Right renal pelvis (tissue), 4 donors: Measurements from ENCODE around the gene SHPK. TPM values are rescaled to one million over a fixed set of nuclear protein-coding genes. Genes with fewer than 3 reads are reported as not detected.

Source experiments
- DNase-seq, 4 donors: peaks; one replicate each; pipeline ENCODE4 v3.0.0-alpha.2; 2013; ENCODE audit warnings: low read depth in 4 of 4, low spot score in 3 of 4, missing footprints in 1 of 4
- polyA plus RNA-seq, 4 donors: library from polyadenylated mRNA; unstranded; fragments of 120-200 nt; gene quantifications; one replicate each; pipeline ENCODE4 v1.2.1, GENCODE V29; 2013; ENCODE audit not compliant: insufficient read length in 4 of 4

The SHPK gene
- polyA plus RNA-seq, 4 donors = 13.2 to 19.0 (median 15.2) TPM

GRCh38 chr17:3630781-3631180 lies 5.3 kb downstream of the SHPK start:
- DNase-seq = no peak

GRCh38 chr17:3627769-3628167 lies 8.3 kb downstream of the SHPK start:
- no peak for DNase-seq

- DNase-seq = no peak
Measured at GRCh38 chr17:3626831-3627768, 8.9 kb downstream of the SHPK start.

- no peak for DNase-seq
Measured at GRCh38 chr17:3622977-3623594, 13.0 kb downstream of the SHPK start.

- DNase-seq = no peak
Measured at GRCh38 chr17:3621146-3621720, 14.8 kb downstream of the SHPK start.

- DNase-seq = no peak
Measured at GRCh38 chr17:3615160-3615870, 20.7 kb downstream of the SHPK start.

- DNase-seq = no peak
Measured at GRCh38 chr17:3613124-3613523, 22.9 kb downstream of the SHPK start.

- no peak for DNase-seq
Measured at GRCh38 chr17:3610523-3610922, 25.5 kb downstream of the SHPK start.

- DNase-seq = no peak
Measured at GRCh38 chr17:3609689-3610088, 26.4 kb downstream of the SHPK start.

GRCh38 chr17:3603870-3604259 lies 32.2 kb downstream of the SHPK start:
- DNase-seq = no peak

- DNase-seq = no peak
Measured at GRCh38 chr17:3603119-3603869, 32.8 kb downstream of the SHPK start.

GRCh38 chr17:3602499-3602898 lies 33.6 kb downstream of the SHPK start:
- DNase-seq = no peak

- no peak for DNase-seq
Measured at GRCh38 chr17:3600529-3601205, 35.4 kb downstream of the SHPK start.

GRCh38 chr17:3598078-3598477 lies 38.0 kb downstream of the SHPK start:
- DNase-seq = no peak

GRCh38 chr17:3596804-3597464 lies 39.1 kb downstream of the SHPK start:
- no peak for DNase-seq

GRCh38 chr17:3594976-3595375 lies 41.1 kb downstream of the SHPK start:
- no peak for DNase-seq

- DNase-seq = no peak
Measured at GRCh38 chr17:3594051-3594800, 41.8 kb downstream of the SHPK start.

- no peak for DNase-seq
Measured at GRCh38 chr17:3593384-3593783, 42.7 kb downstream of the SHPK start.
